Endothelial cell of umbilical vein (primary cell): Measurements from ENCODE around the gene PTDSS2. TPM values are rescaled to one million over a fixed set of nuclear protein-coding genes. Genes with fewer than 3 reads are reported as not detected.

ENCODE experiments used
- BruUV-seq: library from RNA; stranded (reverse); fragments of 400-500 nt; replicated peaks from 2 replicates; lab custom pipeline; 2021; lab: Mats Ljungman, UMichigan
- CTCF ChIA-PET: fragments of 300-600, 350-600 bp; sonication (Branson Sonifier 250); formaldehyde crosslinking; loops from one replicate; lab custom pipeline; 2021; ENCODE audit warnings: antibody characterized with exemption, inconsistent platforms; lab: Charles Lee
- POLR2A ChIA-PET: fragments of 300-600, 350-600 bp; sonication (Branson Sonifier 250); formaldehyde crosslinking; loops from one replicate; lab custom pipeline; 2021; ENCODE audit warnings: antibody characterized with exemption, inconsistent platforms; lab: Charles Lee
- DNase-seq: peaks from one replicate; pipeline ENCODE4 v3.0.0-alpha.2; 2011; ENCODE audit warnings: low read depth, low spot score
- FAIRE-seq: peaks from 2 replicates; lab custom pipeline; 2011; peaks lifted over from hg19 to GRCh38; lab: Jason Lieb, UNC
- H2AFZ ChIP-seq: 2 replicates; pipeline ENCODE4 v1.6.0; 2012; ENCODE audit warnings: low read depth, low read length, control low read depth, inconsistent platforms
- H3K27ac ChIP-seq: 2 replicates; pipeline ENCODE4 v1.5.1; 2011; ENCODE audit warnings: low read depth, mild to moderate bottlenecking, control low read depth, low read length, moderate library complexity; ENCODE audit not compliant: insufficient read depth
- H3K27me3 ChIP-seq, 2 experiments: 2 replicates each; pipeline versions ENCODE4 v1.6.0 to v1.6.1; 2011; ENCODE audit warnings: low read length in 2 of 2, mixed read lengths in 1 of 2; ENCODE audit not compliant: control insufficient read depth in 2 of 2, insufficient read depth in 2 of 2
- H3K36me3 ChIP-seq, 2 experiments: 2 replicates in 1 of 2; 3 replicates in 1 of 2; pipeline ENCODE4 v1.5.1; 2011; ENCODE audit warnings: low read length in 2 of 2, mild to moderate bottlenecking in 1 of 2, moderate library complexity in 1 of 2; ENCODE audit not compliant: control insufficient read depth in 2 of 2, insufficient read depth in 2 of 2; ENCODE audit errors: extremely low read depth in 1 of 2
- H3K4me1 ChIP-seq: 3 replicates; pipeline ENCODE4 v1.5.1; 2011; ENCODE audit warnings: mild to moderate bottlenecking, low read length; ENCODE audit not compliant: control insufficient read depth, insufficient read depth; ENCODE audit errors: extremely low read depth
- H3K4me2 ChIP-seq: 2 replicates; pipeline ENCODE4 v1.6.1; 2011; ENCODE audit warnings: low read length, control low read depth, mixed read lengths; ENCODE audit not compliant: insufficient read depth
- H3K4me3 ChIP-seq, 3 experiments: fragments of 200-600 bp in 1 of 3; sonication (generic), shearing (Covaris generic) in 1 of 3; replicated peaks in 1 of 3; 2 replicates each; pipeline ENCODE4 v1.5.1; 2011 to 2016; ENCODE audit warnings: control low read depth in 3 of 3, low read length in 3 of 3, mild to moderate bottlenecking in 2 of 3, inconsistent platforms in 1 of 3, low read depth in 1 of 3, moderate library complexity in 1 of 3; ENCODE audit not compliant: insufficient read depth in 1 of 3
- H3K79me2 ChIP-seq: 2 replicates; pipeline ENCODE4 v1.6.0; 2012; ENCODE audit warnings: low read length, inconsistent platforms; ENCODE audit not compliant: control insufficient read depth, insufficient read depth
- H3K9ac ChIP-seq: replicated peaks from 2 replicates; pipeline ENCODE3; 2011; ENCODE audit warnings: low read length, control low read depth; ENCODE audit not compliant: insufficient read depth; ENCODE audit errors: extremely low read depth
- H3K9me1 ChIP-seq: replicated peaks from 3 replicates; pipeline ENCODE4 v1.6.0; 2011; ENCODE audit warnings: mild to moderate bottlenecking, low read length; ENCODE audit not compliant: control insufficient read depth, insufficient read depth; ENCODE audit errors: extremely low read depth
- H3K9me3 ChIP-seq: replicated peaks from 2 replicates; pipeline ENCODE4 v1.5.1; 2012; ENCODE audit warnings: low read length, inconsistent platforms; ENCODE audit not compliant: control insufficient read depth, insufficient read depth
- H4K20me1 ChIP-seq: replicated peaks from 2 replicates; pipeline ENCODE3; 2011; ENCODE audit warnings: mild to moderate bottlenecking, low read length; ENCODE audit not compliant: control insufficient read depth, insufficient read depth; ENCODE audit errors: extremely low read depth
- CTCF ChIP-seq, 2 donors: IDR thresholded peaks; 1 replicate in 1 of 2; 2 replicates in 1 of 2; pipeline ENCODE4 v1.5.1; 2011; ENCODE audit warnings: low read length in 2 of 2, mild to moderate bottlenecking in 2 of 2, moderate library complexity in 2 of 2, control low read depth in 1 of 2, inconsistent platforms in 1 of 2, low read depth in 1 of 2; ENCODE audit not compliant: insufficient read depth in 1 of 2; ENCODE audit errors: extremely low read depth in 1 of 2
- EZH2 ChIP-seq: IDR thresholded peaks from 2 replicates; pipeline ENCODE4 v1.6.1; 2012; ENCODE audit warnings: borderline replicate concordance, low read depth, mild to moderate bottlenecking, moderate library complexity, low read length, inconsistent platforms; ENCODE audit not compliant: severe bottlenecking
- FOS ChIP-seq: IDR thresholded peaks from 2 replicates; pipeline ENCODE4 v1.6.1; 2011; ENCODE audit warnings: mild to moderate bottlenecking, low read length, moderate library complexity, borderline replicate concordance; ENCODE audit not compliant: insufficient read depth
- GATA2 ChIP-seq: IDR thresholded peaks from 2 replicates; pipeline ENCODE4 v1.7.0; 2011; ENCODE audit warnings: low read depth, mild to moderate bottlenecking, moderate library complexity, mixed read lengths, low read length; ENCODE audit not compliant: insufficient read length, insufficient read depth
- JUN ChIP-seq: IDR thresholded peaks from 2 replicates; pipeline ENCODE4 v1.6.1; 2011; ENCODE audit warnings: borderline replicate concordance, low read depth; ENCODE audit not compliant: insufficient read length, insufficient read depth
- MYC ChIP-seq: IDR thresholded peaks from one replicate; pipeline ENCODE4 v1.6.1; 2011; ENCODE audit warnings: mild to moderate bottlenecking, low read depth, low read length
- POLR2A ChIP-seq: IDR thresholded peaks from 2 replicates; pipeline ENCODE4 v1.6.1; 2012; ENCODE audit warnings: low read depth, mild to moderate bottlenecking, control low read depth, low read length
- POLR2AphosphoS5 ChIP-seq: IDR thresholded peaks from 2 replicates; pipeline ENCODE4 v1.6.1; 2012; ENCODE audit warnings: low read depth, mild to moderate bottlenecking, control low read depth, low read length, moderate library complexity; ENCODE audit not compliant: insufficient read depth
- dilution Hi-C: fragments of 300-500 bp; cut with MboI; formaldehyde crosslinking; loops from one replicate; pipeline ENCODE4 v1.15.0; 2019; ENCODE audit warnings: low sequenced_read_pairs; ENCODE audit not compliant: extremely low pct_ligation_motif_present
- intact Hi-C: fragments of 100-400 bp; cut with micrococcal nuclease; formaldehyde crosslinking; loops from one replicate; pipeline ENCODE4 v1.10.0; 2022
- polyA plus RNA-seq, 4 experiments: library from polyadenylated mRNA; depleted of rRNA in 3 of 4; stranded (reverse) in 3 of 4; unstranded in 1 of 4; fragments of >200 nt; gene quantifications; 2 replicates each; pipeline versions ENCODE4 v1.2.1 to v1.2.3, GENCODE V29; 2011 to 2012; ENCODE audit warnings: missing spikeins in 1 of 4
- total RNA-seq: library from RNA; stranded (reverse); gene quantifications from 2 replicates; pipeline ENCODE4 v1.2.3, GENCODE V29; 2021
- TF ChIP-seq, protein P1 (sequence below): IDR thresholded peaks from 2 replicates; pipeline ENCODE4 v1.6.1; 2011; ENCODE audit not compliant: insufficient read depth, insufficient read length

Gene PTDSS2
- total and polyA plus RNA-seq, 2 donors (not counting 3 experiments of a cell fraction or from before 2014, with no cell fraction given), result 41.4 to 46.8 TPM

DNA sequence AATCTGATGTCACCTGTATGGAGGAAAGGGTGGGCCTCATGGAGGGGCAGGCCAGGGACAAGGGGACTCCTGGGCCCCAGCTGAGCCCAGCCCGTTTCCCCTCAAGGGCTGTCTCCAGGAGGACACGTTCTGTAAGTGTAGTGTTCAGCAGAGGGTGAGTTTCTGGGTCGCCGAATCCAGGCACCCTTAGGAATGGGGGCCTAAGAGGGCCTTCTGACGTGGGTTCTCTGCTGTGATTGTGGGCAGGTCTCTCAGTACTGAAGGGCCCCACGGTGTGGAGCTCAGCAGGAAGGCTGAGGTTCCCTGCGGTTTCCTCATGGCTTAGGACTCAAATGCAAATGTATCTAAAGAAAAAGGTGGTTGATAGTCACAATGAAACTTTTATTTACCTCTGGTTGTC is 6.5 kb downstream of the PTDSS2 start:
- Histone ChIP-seq H4K20me1 (no peaks in the 10 kb centered on the region), H3K79me2 (peaks cover 53% of the 10 kb centered on the region)
- CTCF ChIA-PET, result interaction anchor here (1.7 kb wide), 1 partner anchor 9 kb away, joined by 5 read pairs; no protein-coding TSS in a partner anchor

More for the DNA sequence above, 6.5 kb downstream of the PTDSS2 start:
- DNase-seq (no peak), FAIRE-seq (no peak)
- no peak overlapping the region for H3K27ac ChIP-seq
- H3K9ac ChIP-seq, result no peak overlapping the region
- H2AFZ ChIP-seq, result no peak overlapping the region
- dilution Hi-C loops, result no loop called here
- TF ChIP-seq FOS (no peak), POLR2A (no peak), EZH2 (no peak), JUN (no peak), GATA2 (no peak), MYC (no peak), POLR2AphosphoS5 (no peak), CTCF (IDR thresholded peaks at IDR 0.05; ENCODE audit: extremely low read depth in 1 of 2, insufficient read depth in 1 of 2, low read depth in 1 of 2, low read length in 2 of 2) (no peak)
- TF ChIP-seq, protein P1, sequence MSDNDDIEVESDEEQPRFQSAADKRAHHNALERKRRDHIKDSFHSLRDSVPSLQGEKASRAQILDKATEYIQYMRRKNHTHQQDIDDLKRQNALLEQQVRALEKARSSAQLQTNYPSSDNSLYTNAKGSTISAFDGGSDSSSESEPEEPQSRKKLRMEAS, result no peak
- intact Hi-C loops, result no loop called here
- BruUV-seq, result no TSS peak
- H3K36me3 ChIP-seq, result peaks cover 0 to 27% of the 10 kb centered on the region in 2 experiments
- POLR2A ChIA-PET, result no interaction called here
- H3K4me3 ChIP-seq, result no peak overlapping the region
- no peak overlapping the region for H3K4me2 ChIP-seq
- H3K4me1 ChIP-seq, result peaks cover 2% of the 10 kb centered on the region
- H3K27me3 ChIP-seq, result no peaks in the 10 kb centered on the region
- H3K9me3 ChIP-seq, result no peaks in the 10 kb centered on the region
- no peaks in the 10 kb centered on the region for H3K9me1 ChIP-seq
